WTC11 (cell line): Measurements from ENCODE around the gene GABRA4. TPM values are rescaled to one million over a fixed set of nuclear protein-coding genes. Genes with fewer than 3 reads are reported as not detected.

Experiments
- ATAC-seq: fragments of 200-7000 bp; cut with Tn5 transposase; 2 replicates; pipeline ENCODE4 v1.10.0; 2021; ENCODE audit warnings: mild to moderate bottlenecking, moderate library complexity
- CTCF ChIA-PET: fragments of 300-600 bp; sonication (Branson Sonifier 250); formaldehyde crosslinking; loops from one replicate; lab custom pipeline; 2021; ENCODE audit warnings: antibody characterized with exemption; lab: Charles Lee
- POLR2A ChIA-PET: fragments of 350-600 bp; sonication (Branson Sonifier 250); formaldehyde crosslinking; loops from one replicate; lab custom pipeline; 2021; ENCODE audit warnings: antibody characterized with exemption; lab: Charles Lee
- DNase-seq: peaks from one replicate; pipeline ENCODE4 v3.0.0; 2021; ENCODE audit warnings: low spot score
- H3K27ac Mint-ChIP-seq: 2 replicates; pipeline ENCODE4 v1.8.0; 2021; ENCODE audit warnings: mixed read lengths
- H3K27me3 Mint-ChIP-seq: 2 replicates; pipeline ENCODE4 v1.8.0; 2021; ENCODE audit warnings: low read depth, mild to moderate bottlenecking, moderate library complexity, mixed read lengths
- H3K36me3 Mint-ChIP-seq: 2 replicates; pipeline ENCODE4 v1.8.0; 2021; ENCODE audit warnings: mixed read lengths
- H3K4me1 Mint-ChIP-seq: 2 replicates; pipeline ENCODE4 v1.8.0; 2022; ENCODE audit warnings: mixed read lengths
- H3K4me3 Mint-ChIP-seq: 2 replicates; pipeline ENCODE4 v1.8.0; 2021; ENCODE audit warnings: mild to moderate bottlenecking, moderate library complexity, mixed read lengths
- H3K9me3 Mint-ChIP-seq: 2 replicates; pipeline ENCODE4 v1.8.0; 2021; ENCODE audit warnings: mixed read lengths
- ELF4 ChIP-seq: sonication (generic); formaldehyde crosslinking; IDR thresholded peaks from 2 replicates; pipeline ENCODE4 v1.8.1; 2022; ENCODE audit warnings: low read depth, mild to moderate bottlenecking, moderate library complexity, missing genetic modification reagents
- MYBL2 ChIP-seq: sonication (generic); formaldehyde crosslinking; IDR thresholded peaks from 2 replicates; pipeline ENCODE4 v1.8.1; 2023; ENCODE audit warnings: mild to moderate bottlenecking, moderate library complexity, missing genetic modification reagents
- NFYB ChIP-seq: sonication (generic); formaldehyde crosslinking; conservative IDR thresholded peaks from 2 replicates; pipeline ENCODE4 v1.8.0; 2022; ENCODE audit warnings: low read depth, missing genetic modification reagents
- OVOL2 ChIP-seq: fragments of 250-450 bp; sonication (Bioruptor Pico); IDR thresholded peaks from 2 replicates; pipeline ENCODE4 v1.9.0; 2021; ENCODE audit warnings: mild to moderate bottlenecking, borderline replicate concordance
- PRRX2 ChIP-seq: fragments of 250-450 bp; sonication (Bioruptor Pico); IDR thresholded peaks from 2 replicates; pipeline ENCODE4 v1.8.0; 2021; ENCODE audit warnings: mild to moderate bottlenecking
- SMAD4 ChIP-seq: sonication (generic); formaldehyde crosslinking; IDR thresholded peaks from 2 replicates; pipeline ENCODE4 v1.8.0; 2022; ENCODE audit warnings: mild to moderate bottlenecking, missing genetic modification reagents
- SP1 ChIP-seq: sonication (generic); formaldehyde crosslinking; conservative IDR thresholded peaks from 2 replicates; pipeline ENCODE4 v1.8.1; 2022; ENCODE audit warnings: missing genetic modification reagents
- ZBTB21 ChIP-seq: sonication (generic); formaldehyde crosslinking; IDR thresholded peaks from 2 replicates; pipeline ENCODE4 v1.8.1; 2023; ENCODE audit warnings: mild to moderate bottlenecking, missing genetic modification reagents, borderline replicate concordance
- ZNF121 ChIP-seq: sonication (generic); formaldehyde crosslinking; IDR thresholded peaks from 2 replicates; pipeline ENCODE4 v1.8.0; 2023; ENCODE audit warnings: missing genetic modification reagents
- ZNF138 ChIP-seq: sonication (generic); formaldehyde crosslinking; conservative IDR thresholded peaks from 2 replicates; pipeline ENCODE4 v1.8.1; 2022; ENCODE audit warnings: mild to moderate bottlenecking, moderate library complexity, missing genetic modification reagents
- ZNF232 ChIP-seq: sonication (generic); formaldehyde crosslinking; IDR thresholded peaks from 2 replicates; pipeline ENCODE4 v1.8.0; 2022; ENCODE audit warnings: mild to moderate bottlenecking, missing genetic modification reagents
- ZNF671 ChIP-seq: fragments of 250-450 bp; sonication (Bioruptor Pico); IDR thresholded peaks from 2 replicates; pipeline ENCODE4 v1.8.0; 2021; ENCODE audit warnings: mild to moderate bottlenecking
- total RNA-seq: library from RNA; stranded (reverse); gene quantifications from 3 replicates; pipeline ENCODE4 v1.2.3, GENCODE V29; 2021
- TF ChIP-seq, protein P1 (sequence below): sonication (generic); formaldehyde crosslinking; IDR thresholded peaks from 2 replicates; pipeline ENCODE4 v1.8.1; 2022; ENCODE audit warnings: low read depth, missing genetic modification reagents, borderline replicate concordance
- TF ChIP-seq, protein P2 (sequence below): fragments of 250-450 bp; sonication (Bioruptor Pico); IDR thresholded peaks from 2 replicates; pipeline ENCODE4 v1.9.0; 2021; ENCODE audit warnings: moderate library complexity, mild to moderate bottlenecking, inconsistent platforms, borderline replicate concordance
- TF ChIP-seq, protein P3 (sequence below): sonication (generic); formaldehyde crosslinking; conservative IDR thresholded peaks from 2 replicates; pipeline ENCODE4 v1.8.1; 2022; ENCODE audit warnings: mild to moderate bottlenecking, missing genetic modification reagents
- TF ChIP-seq, protein P4 (sequence below): fragments of 250-450 bp; sonication (Bioruptor Pico); IDR thresholded peaks from 2 replicates; pipeline ENCODE4 v1.9.0; 2021; ENCODE audit warnings: mild to moderate bottlenecking
- TF ChIP-seq, protein P5 (sequence below): fragments of 250-450 bp; sonication (Bioruptor Pico); conservative IDR thresholded peaks from 2 replicates; pipeline ENCODE4 v1.9.0; 2021; ENCODE audit warnings: mild to moderate bottlenecking
- TF ChIP-seq, protein P6 (sequence below): sonication (generic); formaldehyde crosslinking; IDR thresholded peaks from 2 replicates; pipeline ENCODE4 v1.8.1; 2022; ENCODE audit warnings: mild to moderate bottlenecking, moderate library complexity, missing genetic modification reagents
- TF ChIP-seq, protein P7 (sequence below): sonication (generic); formaldehyde crosslinking; IDR thresholded peaks from 2 replicates; pipeline ENCODE4 v1.8.1; 2022; ENCODE audit warnings: low read depth, mild to moderate bottlenecking, moderate library complexity, missing genetic modification reagents, borderline replicate concordance
- TF ChIP-seq, protein P8 (sequence below): fragments of 200-600 bp; IDR thresholded peaks from 2 replicates; pipeline ENCODE4 v1.8.0; 2022; ENCODE audit warnings: antibody characterized with exemption

Gene GABRA4
- total RNA-seq, 1 experiment from 2014 or later: 0.20 TPM

DNA sequence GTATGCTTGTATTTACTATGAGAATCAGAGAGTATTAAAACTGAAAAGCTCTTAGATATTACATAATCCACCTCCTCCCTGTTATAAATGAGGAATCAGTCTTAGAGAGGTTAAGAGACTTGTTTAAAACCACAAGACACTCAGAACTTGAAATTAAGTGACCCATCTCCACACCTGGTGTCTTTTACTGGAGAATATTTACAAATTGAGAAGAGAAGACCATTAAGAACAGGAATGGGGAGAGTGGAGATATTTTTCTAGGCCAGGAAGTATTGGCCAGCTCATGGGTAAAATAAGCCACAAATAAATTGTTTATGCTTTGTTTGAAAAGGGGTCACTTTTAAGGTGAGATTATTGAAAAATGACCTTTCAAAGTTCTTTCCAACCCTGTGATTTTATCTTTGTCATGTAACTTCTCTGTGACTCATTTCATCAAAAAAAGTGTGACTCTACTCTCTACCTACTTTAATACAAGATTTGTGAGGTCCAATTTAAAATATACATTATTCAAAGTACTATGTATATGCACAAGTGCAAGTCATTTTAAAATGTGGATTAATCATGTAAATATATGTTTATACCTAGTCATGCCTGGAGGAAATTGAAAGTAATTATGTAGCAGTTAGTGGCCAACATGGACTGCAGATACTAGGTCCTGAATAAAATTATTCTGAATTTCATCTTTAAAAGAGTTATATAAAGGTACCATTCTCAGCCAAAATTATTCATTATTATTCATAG, 68.4 kb downstream of the GABRA4 start (continued):
- no peak for TF ChIP-seq MYBL2 (CRISPR knock-in tag)
- TF ChIP-seq, protein P1, sequence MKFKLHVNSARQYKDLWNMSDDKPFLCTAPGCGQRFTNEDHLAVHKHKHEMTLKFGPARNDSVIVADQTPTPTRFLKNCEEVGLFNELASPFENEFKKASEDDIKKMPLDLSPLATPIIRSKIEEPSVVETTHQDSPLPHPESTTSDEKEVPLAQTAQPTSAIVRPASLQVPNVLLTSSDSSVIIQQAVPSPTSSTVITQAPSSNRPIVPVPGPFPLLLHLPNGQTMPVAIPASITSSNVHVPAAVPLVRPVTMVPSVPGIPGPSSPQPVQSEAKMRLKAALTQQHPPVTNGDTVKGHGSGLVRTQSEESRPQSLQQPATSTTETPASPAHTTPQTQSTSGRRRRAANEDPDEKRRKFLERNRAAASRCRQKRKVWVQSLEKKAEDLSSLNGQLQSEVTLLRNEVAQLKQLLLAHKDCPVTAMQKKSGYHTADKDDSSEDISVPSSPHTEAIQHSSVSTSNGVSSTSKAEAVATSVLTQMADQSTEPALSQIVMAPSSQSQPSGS (CRISPR knock-in tag): no peak

DNA sequence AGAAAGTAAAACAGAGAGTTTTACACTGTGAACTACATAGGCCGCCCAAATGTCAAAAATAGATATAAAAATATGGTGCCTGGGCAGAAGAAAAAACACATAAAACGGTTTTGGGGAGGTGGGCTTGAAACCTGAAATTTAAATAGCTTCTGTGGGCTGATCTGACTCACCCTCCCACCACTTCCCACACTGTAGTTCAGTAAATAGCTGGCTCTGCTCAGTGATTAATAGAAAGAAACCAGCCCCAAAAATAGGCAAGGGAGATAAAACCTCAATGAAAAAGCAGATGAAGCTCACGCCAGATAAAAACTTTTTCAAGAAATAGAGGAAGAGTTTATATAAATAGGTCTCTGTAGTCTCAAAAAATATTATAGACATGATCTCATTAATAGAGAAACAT, 71.2 kb downstream of the GABRA4 start:
- no peak overlapping the region for H3K4me3 Mint-ChIP-seq
- no peak overlapping the region for H3K27ac Mint-ChIP-seq
- H3K4me1 Mint-ChIP-seq: no peaks in the 10 kb centered on the region
- CTCF ChIA-PET: no interaction called here
- H3K27me3 Mint-ChIP-seq: peaks cover 3% of the 10 kb centered on the region; the same call in 1 of the 2 replicates
- POLR2A ChIA-PET: no interaction called here
- no peaks in the 10 kb centered on the region for H3K36me3 Mint-ChIP-seq
- TF ChIP-seq, protein P2, sequence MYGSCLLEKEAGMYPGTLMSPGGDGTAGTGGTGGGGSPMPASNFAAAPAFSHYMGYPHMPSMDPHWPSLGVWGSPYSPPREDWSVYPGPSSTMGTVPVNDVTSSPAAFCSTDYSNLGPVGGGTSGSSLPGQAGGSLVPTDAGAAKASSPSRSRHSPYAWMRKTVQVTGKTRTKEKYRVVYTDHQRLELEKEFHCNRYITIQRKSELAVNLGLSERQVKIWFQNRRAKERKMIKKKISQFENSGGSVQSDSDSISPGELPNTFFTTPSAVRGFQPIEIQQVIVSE: no peak
- TF ChIP-seq ZNF671 (CRISPR knock-in tag): no peak
- TF ChIP-seq ZNF138 (CRISPR knock-in tag): no peak
- TF ChIP-seq SMAD4 (CRISPR knock-in tag): no peak
- TF ChIP-seq, protein P3, sequence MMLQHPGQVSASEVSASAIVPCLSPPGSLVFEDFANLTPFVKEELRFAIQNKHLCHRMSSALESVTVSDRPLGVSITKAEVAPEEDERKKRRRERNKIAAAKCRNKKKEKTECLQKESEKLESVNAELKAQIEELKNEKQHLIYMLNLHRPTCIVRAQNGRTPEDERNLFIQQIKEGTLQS: no peak
- TF ChIP-seq PRRX2 (CRISPR knock-in tag): no peak
- no peak for TF ChIP-seq MYBL2 (CRISPR knock-in tag)
- TF ChIP-seq, protein P4, sequence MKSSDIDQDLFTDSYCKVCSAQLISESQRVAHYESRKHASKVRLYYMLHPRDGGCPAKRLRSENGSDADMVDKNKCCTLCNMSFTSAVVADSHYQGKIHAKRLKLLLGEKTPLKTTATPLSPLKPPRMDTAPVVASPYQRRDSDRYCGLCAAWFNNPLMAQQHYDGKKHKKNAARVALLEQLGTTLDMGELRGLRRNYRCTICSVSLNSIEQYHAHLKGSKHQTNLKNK (CRISPR knock-in tag): no peak
- TF ChIP-seq OVOL2 (CRISPR knock-in tag): no peak
- no peak for TF ChIP-seq ZNF232 (CRISPR knock-in tag)
- TF ChIP-seq ZBTB21 (CRISPR knock-in tag): no peak
- ATAC-seq: no peak
- DNase-seq: no peak
- H3K9me3 Mint-ChIP-seq: no peaks in the 10 kb centered on the region

DNA sequence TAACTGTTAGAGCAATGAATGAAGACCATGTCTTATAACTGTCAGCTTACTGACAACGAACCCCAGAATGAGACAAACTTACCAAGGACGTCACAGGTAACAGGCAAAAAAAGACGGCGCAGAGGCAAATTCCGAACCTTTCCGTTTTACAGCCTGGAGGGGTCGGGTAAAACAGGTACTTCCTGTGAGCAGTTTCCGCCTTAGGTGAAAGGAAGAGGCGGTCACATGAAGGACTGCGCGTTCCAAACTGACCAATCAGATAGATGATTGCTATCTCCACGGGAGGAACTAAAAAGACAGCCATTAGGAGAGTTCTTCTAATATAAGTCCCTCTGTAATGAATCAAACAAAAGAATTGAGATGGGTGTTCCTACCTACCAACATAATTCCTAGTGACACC, 84.3 kb downstream of the GABRA4 start, which contains the start of gene COX7B2:
TSS of gene COX7B2 (minus strand) at position 168 of the 400 bp plus-strand sequence. CDS start 174,053 bp downstream, outside the sequence.
- POLR2A ChIA-PET: interaction anchor here (0.7 kb wide), 1 partner anchor 699 kb away, joined by 3 read pairs; no protein-coding TSS in a partner anchor
- H3K36me3 Mint-ChIP-seq: no peaks in the 10 kb centered on the region

More for the DNA sequence above, 84.3 kb downstream of the GABRA4 start, which contains the start of gene COX7B2:
- no peak for DNase-seq
- TF ChIP-seq ZNF232 (CRISPR knock-in tag): no peak
- TF ChIP-seq, protein P5, sequence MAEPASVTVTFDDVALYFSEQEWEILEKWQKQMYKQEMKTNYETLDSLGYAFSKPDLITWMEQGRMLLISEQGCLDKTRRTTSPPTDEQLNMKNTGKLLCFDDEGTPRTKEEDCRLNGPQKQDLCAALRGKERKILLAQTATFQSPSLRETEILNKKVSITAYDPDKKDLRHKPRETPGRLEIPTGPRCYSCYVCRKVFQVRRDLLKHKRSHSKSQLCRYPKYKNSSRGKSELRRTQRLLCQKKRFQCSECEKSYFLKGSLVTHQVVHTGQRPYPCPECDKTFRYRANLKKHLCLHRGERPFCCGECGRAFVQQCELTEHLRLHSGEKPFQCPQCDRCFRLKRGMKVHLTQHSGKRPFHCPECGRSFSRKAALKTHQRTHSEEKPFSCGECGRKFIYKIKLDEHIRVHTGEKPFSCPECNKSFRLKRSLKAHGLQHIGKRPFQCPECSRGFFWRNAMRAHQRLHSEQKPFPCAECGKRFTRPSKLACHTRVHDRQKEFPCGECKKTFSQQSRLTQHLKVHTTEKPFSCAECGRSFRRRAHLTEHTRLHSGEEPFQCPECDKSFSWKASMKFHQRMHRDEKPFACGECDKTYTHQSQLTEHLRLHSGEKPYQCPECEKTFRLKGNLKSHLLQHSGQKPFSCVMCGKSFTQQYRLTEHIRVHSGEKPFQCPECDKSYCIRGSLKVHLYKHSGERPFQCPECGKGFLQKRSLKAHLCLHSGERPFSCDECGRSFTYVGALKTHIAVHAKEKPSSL: no peak
- TF ChIP-seq, protein P6, sequence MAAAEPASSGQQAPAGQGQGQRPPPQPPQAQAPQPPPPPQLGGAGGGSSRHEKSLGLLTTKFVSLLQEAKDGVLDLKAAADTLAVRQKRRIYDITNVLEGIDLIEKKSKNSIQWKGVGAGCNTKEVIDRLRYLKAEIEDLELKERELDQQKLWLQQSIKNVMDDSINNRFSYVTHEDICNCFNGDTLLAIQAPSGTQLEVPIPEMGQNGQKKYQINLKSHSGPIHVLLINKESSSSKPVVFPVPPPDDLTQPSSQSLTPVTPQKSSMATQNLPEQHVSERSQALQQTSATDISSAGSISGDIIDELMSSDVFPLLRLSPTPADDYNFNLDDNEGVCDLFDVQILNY: no peak
- no peak for TF ChIP-seq NFYB
- TF ChIP-seq, protein P7, sequence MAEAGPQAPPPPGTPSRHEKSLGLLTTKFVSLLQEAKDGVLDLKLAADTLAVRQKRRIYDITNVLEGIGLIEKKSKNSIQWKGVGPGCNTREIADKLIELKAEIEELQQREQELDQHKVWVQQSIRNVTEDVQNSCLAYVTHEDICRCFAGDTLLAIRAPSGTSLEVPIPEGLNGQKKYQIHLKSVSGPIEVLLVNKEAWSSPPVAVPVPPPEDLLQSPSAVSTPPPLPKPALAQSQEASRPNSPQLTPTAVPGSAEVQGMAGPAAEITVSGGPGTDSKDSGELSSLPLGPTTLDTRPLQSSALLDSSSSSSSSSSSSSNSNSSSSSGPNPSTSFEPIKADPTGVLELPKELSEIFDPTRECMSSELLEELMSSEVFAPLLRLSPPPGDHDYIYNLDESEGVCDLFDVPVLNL (CRISPR knock-in tag): no peak
- TF ChIP-seq SP1: no peak
- no peak for TF ChIP-seq ZNF121 (CRISPR knock-in tag)
- TF ChIP-seq ELF4 (CRISPR knock-in tag): no peak
- TF ChIP-seq, protein P1 (CRISPR knock-in tag): no peak
- TF ChIP-seq, protein P8, sequence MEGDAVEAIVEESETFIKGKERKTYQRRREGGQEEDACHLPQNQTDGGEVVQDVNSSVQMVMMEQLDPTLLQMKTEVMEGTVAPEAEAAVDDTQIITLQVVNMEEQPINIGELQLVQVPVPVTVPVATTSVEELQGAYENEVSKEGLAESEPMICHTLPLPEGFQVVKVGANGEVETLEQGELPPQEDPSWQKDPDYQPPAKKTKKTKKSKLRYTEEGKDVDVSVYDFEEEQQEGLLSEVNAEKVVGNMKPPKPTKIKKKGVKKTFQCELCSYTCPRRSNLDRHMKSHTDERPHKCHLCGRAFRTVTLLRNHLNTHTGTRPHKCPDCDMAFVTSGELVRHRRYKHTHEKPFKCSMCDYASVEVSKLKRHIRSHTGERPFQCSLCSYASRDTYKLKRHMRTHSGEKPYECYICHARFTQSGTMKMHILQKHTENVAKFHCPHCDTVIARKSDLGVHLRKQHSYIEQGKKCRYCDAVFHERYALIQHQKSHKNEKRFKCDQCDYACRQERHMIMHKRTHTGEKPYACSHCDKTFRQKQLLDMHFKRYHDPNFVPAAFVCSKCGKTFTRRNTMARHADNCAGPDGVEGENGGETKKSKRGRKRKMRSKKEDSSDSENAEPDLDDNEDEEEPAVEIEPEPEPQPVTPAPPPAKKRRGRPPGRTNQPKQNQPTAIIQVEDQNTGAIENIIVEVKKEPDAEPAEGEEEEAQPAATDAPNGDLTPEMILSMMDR: no peak
- TF ChIP-seq, all 79 proteins: peak for 0
- Mint-ChIP-seq H3K9me3 (peaks cover 12% of the 10 kb centered on the region), H3K27ac (no peak within 1 kb of the TSS), H3K4me3 (no peak within 1 kb of the TSS), H3K27me3 (no peaks in the 10 kb centered on the region), H3K4me1 (no peaks in the 10 kb centered on the region)
- no peak for ATAC-seq
- CTCF ChIA-PET: no interaction called here
